ENCODE measurements around the gene TELO2. TPM values are rescaled to one million over a fixed set of nuclear protein-coding genes. Genes with fewer than 3 reads are reported as not detected.

Gene TELO2
- total RNA-seq, 2 experiments from 2014 or later = 29.7 to 30.8 TPM

DNA sequence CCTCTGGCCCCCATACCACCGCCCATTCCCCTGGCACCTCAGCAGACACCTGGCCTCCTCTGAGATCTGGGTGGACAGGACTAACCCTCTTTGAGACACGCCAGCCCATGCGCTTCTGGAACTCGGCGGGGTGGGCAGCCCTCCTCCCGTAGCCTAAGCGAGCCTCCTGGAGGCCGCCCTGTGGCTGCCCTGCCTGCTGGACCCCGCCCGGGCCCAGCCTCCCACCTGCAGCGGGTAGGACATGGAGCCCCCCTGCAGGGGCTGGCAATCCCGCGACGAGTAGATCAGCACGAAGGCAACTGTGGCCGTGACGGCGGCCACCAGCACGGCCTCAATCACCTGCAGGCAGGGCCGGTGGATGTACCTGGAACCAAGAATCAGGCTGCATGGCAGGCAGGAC, 40.6 kb upstream of the TELO2 start:
- ChIA-PET CTCF (no interaction called here), POLR2A (no interaction called here)
- Histone ChIP-seq H3K4me3 (ENCODE audit: low read length) (no peak overlapping the region), H3K36me3 (ENCODE audit: insufficient read depth, low read length) (peaks cover 59% of the 10 kb centered on the region), H3K27ac (ENCODE audit: low read depth in 1 of 2, low read length in 2 of 2) (no peak overlapping the region), H3K27me3 (ENCODE audit: control insufficient read depth in 1 of 2, insufficient read depth in 2 of 2, low read length in 2 of 2) (no peaks in the 10 kb centered on the region), H3K4me1 (ENCODE audit: insufficient read depth, low read length) (no peaks in the 10 kb centered on the region), H3K9me3 (ENCODE audit: control insufficient read depth in 1 of 2, insufficient read depth in 1 of 2, low read length in 2 of 2) (peaks cover 0 to 4% of the 10 kb centered on the region in 2 experiments)
- TF ChIP-seq, protein P1, sequence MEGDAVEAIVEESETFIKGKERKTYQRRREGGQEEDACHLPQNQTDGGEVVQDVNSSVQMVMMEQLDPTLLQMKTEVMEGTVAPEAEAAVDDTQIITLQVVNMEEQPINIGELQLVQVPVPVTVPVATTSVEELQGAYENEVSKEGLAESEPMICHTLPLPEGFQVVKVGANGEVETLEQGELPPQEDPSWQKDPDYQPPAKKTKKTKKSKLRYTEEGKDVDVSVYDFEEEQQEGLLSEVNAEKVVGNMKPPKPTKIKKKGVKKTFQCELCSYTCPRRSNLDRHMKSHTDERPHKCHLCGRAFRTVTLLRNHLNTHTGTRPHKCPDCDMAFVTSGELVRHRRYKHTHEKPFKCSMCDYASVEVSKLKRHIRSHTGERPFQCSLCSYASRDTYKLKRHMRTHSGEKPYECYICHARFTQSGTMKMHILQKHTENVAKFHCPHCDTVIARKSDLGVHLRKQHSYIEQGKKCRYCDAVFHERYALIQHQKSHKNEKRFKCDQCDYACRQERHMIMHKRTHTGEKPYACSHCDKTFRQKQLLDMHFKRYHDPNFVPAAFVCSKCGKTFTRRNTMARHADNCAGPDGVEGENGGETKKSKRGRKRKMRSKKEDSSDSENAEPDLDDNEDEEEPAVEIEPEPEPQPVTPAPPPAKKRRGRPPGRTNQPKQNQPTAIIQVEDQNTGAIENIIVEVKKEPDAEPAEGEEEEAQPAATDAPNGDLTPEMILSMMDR (IDR thresholded peaks at IDR 0.05) = no peak
- no peak overlapping the region for H3K27ac Mint-ChIP-seq
- H3K9me3 Mint-ChIP-seq = no peaks in the 10 kb centered on the region
- no peaks in the 10 kb centered on the region for H3K27me3 Mint-ChIP-seq
- ATAC-seq (ENCODE audit: poor library complexity) (no peak), DNase-seq (no peak)
- peaks cover 26% of the 10 kb centered on the region for H3K36me3 Mint-ChIP-seq (ENCODE audit: low read depth)
- intact Hi-C loops (cut with DNase I, micrococcal nuclease) = no loop called here
- no peak overlapping the region for H3K4me3 Mint-ChIP-seq
- no peaks in the 10 kb centered on the region for H3K4me1 Mint-ChIP-seq (ENCODE audit: low read depth)

- H3K27ac ChIP-seq (ENCODE audit: low read depth in 1 of 2, low read length in 2 of 2) = no peak overlapping the region
- DNase-seq (no peak), ATAC-seq (ENCODE audit: poor library complexity) (no peak)
- CTCF ChIA-PET = no interaction called here
- TF ChIP-seq, protein P1 (IDR thresholded peaks at IDR 0.05) = no peak
- peaks cover 22% of the 10 kb centered on the region for H3K36me3 Mint-ChIP-seq (ENCODE audit: low read depth)
- intact Hi-C loops (cut with DNase I, micrococcal nuclease) = no loop called here
- no peak overlapping the region for H3K4me3 Mint-ChIP-seq
- peaks cover 0 to 4% of the 10 kb centered on the region in 2 experiments for H3K9me3 ChIP-seq (ENCODE audit: control insufficient read depth in 1 of 2, insufficient read depth in 1 of 2, low read length in 2 of 2)
- H3K36me3 ChIP-seq (ENCODE audit: insufficient read depth, low read length) = peaks cover 57% of the 10 kb centered on the region
- H3K27me3 ChIP-seq (ENCODE audit: control insufficient read depth in 1 of 2, insufficient read depth in 2 of 2, low read length in 2 of 2) = no peaks in the 10 kb centered on the region
- POLR2A ChIA-PET = no interaction called here
- H3K27ac Mint-ChIP-seq = no peak overlapping the region
- no peaks in the 10 kb centered on the region for H3K4me1 Mint-ChIP-seq (ENCODE audit: low read depth)
- H3K4me3 ChIP-seq (ENCODE audit: low read length) = no peak overlapping the region
- no peaks in the 10 kb centered on the region for H3K27me3 Mint-ChIP-seq
- no peaks in the 10 kb centered on the region for H3K4me1 ChIP-seq (ENCODE audit: insufficient read depth, low read length)
- no peaks in the 10 kb centered on the region for H3K9me3 Mint-ChIP-seq
Observed at GRCh38 chr16:1453316-1453715, 39.8 kb upstream of the TELO2 start.

DNA sequence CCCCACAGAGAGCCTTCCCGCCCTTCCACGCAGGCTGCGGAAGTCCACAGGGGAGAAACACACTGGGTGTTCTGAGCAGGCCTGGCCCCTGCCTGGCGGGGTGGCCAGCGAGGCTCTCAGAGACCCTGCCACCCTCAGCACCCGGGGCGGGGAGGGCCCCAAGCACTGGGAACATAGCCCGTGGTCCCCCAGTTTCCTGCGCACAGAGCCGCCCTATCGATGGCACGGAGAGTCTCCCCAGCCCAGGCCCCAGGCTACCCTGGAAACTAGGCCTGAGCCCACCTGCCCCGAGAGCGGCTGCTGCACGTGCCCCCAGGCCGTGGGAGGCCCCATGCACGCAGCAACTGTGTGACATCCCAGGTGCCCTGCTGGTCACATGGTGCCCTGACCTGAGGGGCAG, 38.6 kb upstream of the TELO2 start:
- TF ChIP-seq, protein P1 (IDR thresholded peaks at IDR 0.05) = no peak
- Histone ChIP-seq H3K4me1 (ENCODE audit: insufficient read depth, low read length) (no peaks in the 10 kb centered on the region), H3K9me3 (ENCODE audit: control insufficient read depth in 1 of 2, insufficient read depth in 1 of 2, low read length in 2 of 2) (peaks cover 0 to 4% of the 10 kb centered on the region in 2 experiments), H3K27me3 (ENCODE audit: control insufficient read depth in 1 of 2, insufficient read depth in 2 of 2, low read length in 2 of 2) (no peaks in the 10 kb centered on the region), H3K4me3 (ENCODE audit: low read length) (no peak overlapping the region), H3K27ac (ENCODE audit: low read depth in 1 of 2, low read length in 2 of 2) (no peak overlapping the region), H3K36me3 (ENCODE audit: insufficient read depth, low read length) (peaks cover 63% of the 10 kb centered on the region)
- H3K9me3 Mint-ChIP-seq = no peaks in the 10 kb centered on the region
- H3K27me3 Mint-ChIP-seq = no peaks in the 10 kb centered on the region
- CTCF ChIA-PET = no interaction called here
- DNase-seq (no peak), ATAC-seq (ENCODE audit: poor library complexity) (no peak)
- no peak overlapping the region for H3K27ac Mint-ChIP-seq
- intact Hi-C loops (cut with DNase I, micrococcal nuclease) = no loop called here
- POLR2A ChIA-PET = no interaction called here
- H3K4me3 Mint-ChIP-seq = no peak overlapping the region
- no peaks in the 10 kb centered on the region for H3K4me1 Mint-ChIP-seq (ENCODE audit: low read depth)
- peaks cover 25% of the 10 kb centered on the region for H3K36me3 Mint-ChIP-seq (ENCODE audit: low read depth)
